HEK293 (cell line): Measurements from ENCODE around the gene HOXA6.

ENCODE experiments used
- CTCF ChIA-PET: fragments of 350-600 bp; formaldehyde crosslinking; extraction: SDS; loops from one replicate; lab custom pipeline; 2021; ENCODE audit warnings: antibody characterized with exemption; lab: Yijun Ruan, JAX
- POLR2A ChIA-PET: fragments of 300-600 bp; formaldehyde crosslinking; extraction: SDS; loops from one replicate; lab custom pipeline; 2020; ENCODE audit warnings: antibody characterized with exemption, inconsistent platforms; lab: Yijun Ruan, JAX
- H3K27ac ChIP-seq: fragments of 200-500 bp; sonication (Bioruptor generic); 2 replicates; pipeline ENCODE4 v1.5.1; 2014; ENCODE audit warnings: low read depth, low read length, control low read depth, inconsistent platforms; ENCODE audit errors: extremely low read depth
- H3K36me3 ChIP-seq, 2 experiments: fragments of 200-500 bp in 1 of 2; sonication (Bioruptor generic) in 1 of 2; 1 replicate in 1 of 2; 2 replicates in 1 of 2; pipeline ENCODE4 v1.5.1; 2014 to 2017; ENCODE audit warnings: inconsistent platforms in 2 of 2, low read length in 2 of 2; ENCODE audit not compliant: control insufficient read depth in 2 of 2, insufficient read depth in 1 of 2
- H3K4me1 ChIP-seq: fragments of 200-500 bp; sonication (Bioruptor generic); 2 replicates; pipeline ENCODE4 v1.5.1; 2014; ENCODE audit warnings: mild to moderate bottlenecking, low read length, inconsistent platforms; ENCODE audit not compliant: control insufficient read depth, insufficient read depth
- H3K4me3 ChIP-seq: 2 replicates; pipeline ENCODE4 v1.5.1; 2011; ENCODE audit warnings: low read depth, mild to moderate bottlenecking, control low read depth, low read length, moderate library complexity
- H3K9me3 ChIP-seq: fragments of 200-500 bp; sonication (Bioruptor generic); 2 replicates; pipeline ENCODE4 v1.5.1; 2014; ENCODE audit warnings: low read depth, low read length, inconsistent platforms; ENCODE audit not compliant: control insufficient read depth, insufficient read depth
- BCL11A ChIP-seq: fragments of 450-650 bp; formaldehyde crosslinking; IDR thresholded peaks from 2 replicates; pipeline ENCODE4 v1.5.1; 2016; ENCODE audit warnings: low read depth, missing biosample characterization, missing genetic modification characterization
- BCL11B ChIP-seq: fragments of 450-650 bp; formaldehyde crosslinking; IDR thresholded peaks from 2 replicates; pipeline ENCODE4 v1.5.1; 2016; ENCODE audit warnings: low read depth, missing biosample characterization, missing genetic modification characterization
- INSM2 ChIP-seq: fragments of 450-650 bp; formaldehyde crosslinking; IDR thresholded peaks from 2 replicates; pipeline ENCODE4 v1.5.1; 2016; ENCODE audit warnings: missing biosample characterization, missing genetic modification characterization
- REPIN1 ChIP-seq: fragments of 450-650 bp; formaldehyde crosslinking; IDR thresholded peaks from 2 replicates; pipeline ENCODE4 v1.5.1; 2017; ENCODE audit warnings: missing biosample characterization, missing genetic modification characterization, low read depth
- REST ChIP-seq: fragments of 450-650 bp; formaldehyde crosslinking; IDR thresholded peaks from 2 replicates; pipeline ENCODE4 v1.5.1; 2016; ENCODE audit warnings: missing biosample characterization, missing genetic modification characterization
- TRIM28 ChIP-seq: IDR thresholded peaks from 2 replicates; pipeline ENCODE4 v1.6.1; 2011; ENCODE audit warnings: low read length, control low read depth, borderline replicate concordance
- ZBTB17 ChIP-seq: fragments of 450-650 bp; formaldehyde crosslinking; IDR thresholded peaks from 2 replicates; pipeline ENCODE4 v1.5.1; 2016; ENCODE audit warnings: missing biosample characterization, missing genetic modification characterization
- ZNF114 ChIP-seq: fragments of 450-650 bp; formaldehyde crosslinking; IDR thresholded peaks from 2 replicates; pipeline ENCODE4 v1.5.0; 2017; ENCODE audit warnings: missing biosample characterization, missing genetic modification characterization
- ZNF132 ChIP-seq: fragments of 450-650 bp; formaldehyde crosslinking; IDR thresholded peaks from 2 replicates; pipeline ENCODE4 v1.5.1; 2017; ENCODE audit warnings: missing biosample characterization, missing genetic modification characterization, borderline replicate concordance
- ZNF148 ChIP-seq: fragments of 450-650 bp; formaldehyde crosslinking; IDR thresholded peaks from 2 replicates; pipeline ENCODE4 v1.5.0; 2017; ENCODE audit warnings: missing biosample characterization, missing genetic modification characterization, borderline replicate concordance
- ZNF155 ChIP-seq: fragments of 450-650 bp; formaldehyde crosslinking; IDR thresholded peaks from 2 replicates; pipeline ENCODE4 v1.5.1; 2016; ENCODE audit warnings: missing biosample characterization, missing genetic modification characterization
- ZNF184 ChIP-seq: fragments of 450-650 bp; IDR thresholded peaks from 2 replicates; pipeline ENCODE4 v1.5.1; 2018; ENCODE audit warnings: missing biosample characterization, mild to moderate bottlenecking, missing genetic modification characterization
- ZNF280C ChIP-seq: fragments of 450-650 bp; formaldehyde crosslinking; IDR thresholded peaks from 2 replicates; pipeline ENCODE4 v1.5.1; 2016; ENCODE audit warnings: missing biosample characterization, missing genetic modification characterization
- ZNF341 ChIP-seq: fragments of 450-650 bp; formaldehyde crosslinking; IDR thresholded peaks from 2 replicates; pipeline ENCODE4; 2016; ENCODE audit warnings: low read depth, missing biosample characterization, missing genetic modification characterization
- ZNF394 ChIP-seq: fragments of 450-650 bp; formaldehyde crosslinking; IDR thresholded peaks from 2 replicates; pipeline ENCODE4 v1.5.1; 2016; ENCODE audit warnings: missing biosample characterization, missing genetic modification characterization, mild to moderate bottlenecking, moderate library complexity, borderline replicate concordance
- ZNF549 ChIP-seq: fragments of 450-650 bp; IDR thresholded peaks from 2 replicates; pipeline ENCODE4 v1.5.1; 2018; ENCODE audit warnings: missing biosample characterization, missing genetic modification characterization, mild to moderate bottlenecking, inconsistent platforms, moderate library complexity
- ZNF629 ChIP-seq: fragments of 450-650 bp; formaldehyde crosslinking; IDR thresholded peaks from 2 replicates; pipeline ENCODE4 v1.5.1; 2017; ENCODE audit warnings: missing biosample characterization, missing genetic modification characterization
- ZNF639 ChIP-seq: fragments of 450-650 bp; formaldehyde crosslinking; IDR thresholded peaks from 2 replicates; pipeline ENCODE4 v1.5.1; 2016; ENCODE audit warnings: missing biosample characterization, missing genetic modification characterization

Gene HOXA6

GRCh38 chr7:27143950-27144780 lies 3.4 kb downstream of the HOXA6 start (continued):
- peak; percentile 48; the same call in 1 of the 2 replicates for TF ChIP-seq ZNF629 (tag by site-specific recombination)
- TF ChIP-seq ZNF341 (tag by site-specific recombination): peak; percentile 59
- TF ChIP-seq ZNF639 (tag by site-specific recombination): peak; percentile 15; the same call in 1 of the 2 replicates
- TF ChIP-seq ZNF280C: no peak
- TF ChIP-seq ZNF114 (tag by site-specific recombination): no peak
- peak; percentile 82 for TF ChIP-seq BCL11B (tag by site-specific recombination)
- TF ChIP-seq ZNF549: no peak
- peak; percentile 13; the same call in 1 of the 2 replicates for TF ChIP-seq ZNF184 (tag by site-specific recombination)
- TF ChIP-seq ZNF155: no peak
- TF ChIP-seq TRIM28: 0 out of 2 replicates have a peak, but pooled peaks have one; percentile 38
- no peak for TF ChIP-seq REST (tag by site-specific recombination)

- Histone ChIP-seq H3K4me3 (peak within 1 kb of the TSS; percentile 79), H3K36me3 (peaks cover 0 to 63% of the 10 kb centered on the region in 2 experiments; a peak in 2 of 3 replicates), H3K27ac (peak within 1 kb of the TSS; percentile 98), H3K9me3 (no peaks in the 10 kb centered on the region), H3K4me1 (peaks cover 22% of the 10 kb centered on the region)
- ChIA-PET CTCF (interaction anchor here (0.6 to 4.4 kb wide), 46 partner anchors 9 to 1685 kb away, joined by 3 to 34 read pairs (median 4); partner anchors contain the start of genes HOXA1 and HOXA7), POLR2A (interaction anchor here (0.6 to 1.6 kb wide), 20 partner anchors 9 to 1281 kb away, joined by 3 to 9 read pairs (median 4); partner anchors contain the start of genes HOXA4, HOXA7 and HOXA9)
- TF ChIP-seq BCL11A (tag by site-specific recombination) (peak; percentile 93), ZNF394 (tag by site-specific recombination) (peak; percentile 11; the same call in 1 of the 2 replicates), ZNF132 (tag by site-specific recombination) (no peak), ZBTB17 (tag by site-specific recombination) (no peak; the same call in 1 of the 2 replicates), INSM2 (tag by site-specific recombination) (peak; percentile 29; the same call in 1 of the 2 replicates), ZNF148 (no peak), REPIN1 (tag by site-specific recombination) (no peak)
These were observed 4.3 kb downstream of the HOXA6 start, which contains the start of gene HOXA5 for GRCh38 chr7:27143023-27143949. Gene HOXA5 (minus strand): TSS chr7:27143681. CDS start chr7:27143607, 74 bp downstream.
